ENCODE measurements around the gene KDM4F. TPM values are rescaled to one million over a fixed set of nuclear protein-coding genes. Genes with fewer than 3 reads are reported as not detected.
A peak's percentile ranks its signal among the peaks of the same experiment; 100 is the strongest.

Gene KDM4F
- total and polyA plus RNA-seq, 2 experiments from 2014 or later: not detected

GRCh38 chr11:95091663-95092180 is 42.5 kb downstream of the KDM4F start:
- Histone ChIP-seq H3K36me3 (no peaks in the 10 kb centered on the region), H3K9me3 (ENCODE audit: low read depth) (no peaks in the 10 kb centered on the region), H3K4me3 (no peak overlapping the region), H3K4me1 (ENCODE audit: low read depth) (no peaks in the 10 kb centered on the region), H3K27me3 (peaks cover 4% of the 10 kb centered on the region), H3K27ac (no peak overlapping the region)
- no peak for TF ChIP-seq CTCF (IDR thresholded peaks at IDR 0.05; ENCODE audit: low read depth, low read length)
- DNase-seq (ENCODE audit: low read depth in 1 of 2, low spot score in 1 of 2): no peak

- Histone ChIP-seq H3K9me3 (ENCODE audit: low read depth) (no peaks in the 10 kb centered on the region), H3K27me3 (peaks cover 4% of the 10 kb centered on the region), H3K4me1 (ENCODE audit: low read depth) (no peaks in the 10 kb centered on the region), H3K36me3 (no peaks in the 10 kb centered on the region), H3K4me3 (no peak overlapping the region), H3K27ac (no peak overlapping the region)
- peak; percentile 58 for TF ChIP-seq CTCF (IDR thresholded peaks at IDR 0.05; ENCODE audit: low read depth, low read length)
- peak; percentile 25 to 50 for DNase-seq (ENCODE audit: low read depth in 1 of 2, low spot score in 1 of 2)
Measured at GRCh38 chr11:95092549-95093324, 43.5 kb downstream of the KDM4F start.

- TF ChIP-seq CTCF (IDR thresholded peaks at IDR 0.05; ENCODE audit: low read depth, low read length): no peak
- Histone ChIP-seq H3K9me3 (ENCODE audit: low read depth) (no peaks in the 10 kb centered on the region), H3K36me3 (no peaks in the 10 kb centered on the region), H3K27ac (no peak overlapping the region), H3K4me1 (ENCODE audit: low read depth) (no peaks in the 10 kb centered on the region), H3K27me3 (peaks cover 4% of the 10 kb centered on the region), H3K4me3 (no peak overlapping the region)
- DNase-seq (ENCODE audit: low read depth in 1 of 2, low spot score in 1 of 2): no peak
Measured at GRCh38 chr11:95093548-95093947, 44.3 kb downstream of the KDM4F start.

GRCh38 chr11:95095858-95096587 is 46.8 kb downstream of the KDM4F start:
- Histone ChIP-seq H3K4me3 (no peak overlapping the region), H3K9me3 (ENCODE audit: low read depth) (no peaks in the 10 kb centered on the region), H3K36me3 (no peaks in the 10 kb centered on the region), H3K4me1 (ENCODE audit: low read depth) (no peaks in the 10 kb centered on the region), H3K27me3 (peaks cover under 1% of the 10 kb centered on the region), H3K27ac (no peak overlapping the region)
- DNase-seq (ENCODE audit: low read depth in 1 of 2, low spot score in 1 of 2): peak in 1 of 2 donors; percentile 49
- no peak for TF ChIP-seq CTCF (IDR thresholded peaks at IDR 0.05; ENCODE audit: low read depth, low read length)

- Histone ChIP-seq H3K27ac (no peak overlapping the region), H3K4me1 (ENCODE audit: low read depth) (no peaks in the 10 kb centered on the region), H3K27me3 (no peaks in the 10 kb centered on the region), H3K9me3 (ENCODE audit: low read depth) (no peaks in the 10 kb centered on the region), H3K36me3 (no peaks in the 10 kb centered on the region), H3K4me3 (no peak overlapping the region)
- TF ChIP-seq CTCF (IDR thresholded peaks at IDR 0.05; ENCODE audit: low read depth, low read length): no peak
- no peak for DNase-seq (ENCODE audit: low read depth in 1 of 2, low spot score in 1 of 2)
Measured at GRCh38 chr11:95097209-95097608, 48.0 kb downstream of the KDM4F start.
